NOMO-1 treated with DMSO at 0.1 percent for 48 hours (cell line): ENCODE measurements around the gene HMCN2.

Source experiments
- DNase-seq: peaks from one replicate; lab custom pipeline; 2025; ENCODE audit not compliant: unreplicated experiment; lab: John Stamatoyannopoulos, UW

HMCN2 gene

DNA sequence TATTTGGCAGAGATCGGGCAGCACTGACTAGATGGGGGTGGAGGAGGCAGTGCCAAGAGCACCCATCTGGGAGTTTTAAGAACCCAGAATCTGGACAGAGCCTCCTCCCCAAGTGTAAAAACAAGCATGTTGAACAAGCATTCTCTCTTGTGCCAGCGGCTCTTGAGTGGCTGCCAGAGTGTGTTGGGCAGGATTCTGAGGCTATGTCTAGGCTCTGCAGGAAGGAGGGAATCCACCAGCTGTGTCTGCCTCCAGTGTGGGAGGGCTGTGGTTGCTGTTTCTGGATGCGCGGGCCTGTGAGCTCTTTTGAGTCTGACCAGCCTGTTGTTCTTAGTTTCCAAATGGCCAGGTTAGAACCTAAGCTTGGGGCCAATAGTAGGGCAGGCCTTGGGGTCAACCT is 39.8 kb downstream of the HMCN2 start:
- no peak for DNase-seq

DNA sequence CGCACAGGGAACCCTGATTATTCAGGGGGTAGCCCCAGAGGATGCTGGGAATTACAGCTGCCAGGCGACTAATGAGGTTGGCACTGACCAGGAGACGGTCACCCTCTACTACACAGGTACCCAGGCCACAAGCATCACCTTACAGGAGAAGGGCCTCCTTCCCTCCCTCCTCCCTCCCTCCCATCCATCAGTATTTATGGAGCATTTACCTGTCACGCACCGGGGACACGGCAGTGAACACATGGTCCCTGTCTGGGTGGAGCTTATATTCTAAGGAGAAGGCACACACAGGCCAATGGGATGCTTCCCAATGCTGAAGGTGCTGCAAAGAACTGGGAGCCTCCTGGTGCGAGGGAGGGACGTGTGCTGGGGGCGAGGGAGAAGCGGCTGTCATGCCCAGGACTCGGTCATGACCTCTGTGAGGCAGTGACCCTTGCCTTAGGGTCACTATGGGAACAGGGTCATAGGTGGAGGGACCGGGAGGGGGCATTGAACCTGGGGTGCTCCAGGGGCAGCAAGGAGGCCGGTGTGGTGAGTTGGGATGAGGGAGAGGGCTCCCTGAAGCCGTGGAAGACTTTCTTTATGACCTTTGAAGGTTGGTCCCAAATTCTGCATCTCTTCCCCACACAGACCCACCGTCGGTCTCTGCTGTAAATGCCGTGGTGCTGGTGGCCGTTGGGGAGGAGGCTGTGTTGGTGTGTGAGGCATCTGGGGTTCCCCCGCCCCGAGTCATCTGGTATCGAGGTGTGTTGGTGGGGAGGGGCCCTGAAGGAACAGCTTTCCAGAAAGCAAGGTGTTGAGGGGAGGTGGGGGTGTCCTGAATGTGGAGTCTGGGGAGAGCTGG is 41.5 kb downstream of the HMCN2 start:
- DNase-seq, result no peak

DNA sequence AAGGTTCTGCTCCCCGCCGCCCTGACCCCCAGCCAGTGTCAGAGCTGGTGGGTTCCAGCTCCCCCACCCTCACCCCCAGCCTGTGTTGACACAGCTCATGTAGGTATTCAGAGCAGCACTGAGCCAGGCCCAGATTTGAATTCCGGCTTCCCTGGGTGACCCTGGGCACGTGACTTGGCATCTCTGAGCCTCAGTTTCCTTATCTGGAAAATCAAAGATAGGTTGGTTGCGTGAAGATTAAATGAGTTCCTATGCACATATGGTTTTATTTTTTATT is 42.0 kb downstream of the HMCN2 start:
- DNase-seq, result no peak

DNA sequence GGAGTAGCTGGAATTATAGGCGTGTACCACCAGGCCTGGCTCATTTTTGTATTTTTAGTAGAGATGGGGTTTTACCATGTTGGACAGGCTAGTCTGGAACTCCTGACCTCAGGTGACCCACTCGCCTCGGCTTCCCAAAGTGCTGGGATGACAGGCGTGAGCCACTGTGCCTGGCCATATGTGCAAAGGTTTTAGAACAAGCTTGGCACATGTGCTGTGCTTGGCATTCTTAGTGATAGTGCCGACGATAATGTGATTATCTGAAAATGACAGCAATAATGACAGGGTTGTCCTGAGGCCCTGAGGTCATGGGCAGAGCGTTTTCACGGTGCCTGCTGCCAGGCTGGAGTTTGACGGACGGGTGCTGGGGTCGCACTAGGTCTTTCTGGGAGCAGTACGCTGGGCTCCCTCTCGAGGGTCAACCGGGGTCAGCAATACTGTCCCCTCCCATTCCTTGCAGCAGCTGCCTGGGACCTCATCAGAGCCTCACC is 42.6 kb downstream of the HMCN2 start:
- DNase-seq, result no peak

DNA sequence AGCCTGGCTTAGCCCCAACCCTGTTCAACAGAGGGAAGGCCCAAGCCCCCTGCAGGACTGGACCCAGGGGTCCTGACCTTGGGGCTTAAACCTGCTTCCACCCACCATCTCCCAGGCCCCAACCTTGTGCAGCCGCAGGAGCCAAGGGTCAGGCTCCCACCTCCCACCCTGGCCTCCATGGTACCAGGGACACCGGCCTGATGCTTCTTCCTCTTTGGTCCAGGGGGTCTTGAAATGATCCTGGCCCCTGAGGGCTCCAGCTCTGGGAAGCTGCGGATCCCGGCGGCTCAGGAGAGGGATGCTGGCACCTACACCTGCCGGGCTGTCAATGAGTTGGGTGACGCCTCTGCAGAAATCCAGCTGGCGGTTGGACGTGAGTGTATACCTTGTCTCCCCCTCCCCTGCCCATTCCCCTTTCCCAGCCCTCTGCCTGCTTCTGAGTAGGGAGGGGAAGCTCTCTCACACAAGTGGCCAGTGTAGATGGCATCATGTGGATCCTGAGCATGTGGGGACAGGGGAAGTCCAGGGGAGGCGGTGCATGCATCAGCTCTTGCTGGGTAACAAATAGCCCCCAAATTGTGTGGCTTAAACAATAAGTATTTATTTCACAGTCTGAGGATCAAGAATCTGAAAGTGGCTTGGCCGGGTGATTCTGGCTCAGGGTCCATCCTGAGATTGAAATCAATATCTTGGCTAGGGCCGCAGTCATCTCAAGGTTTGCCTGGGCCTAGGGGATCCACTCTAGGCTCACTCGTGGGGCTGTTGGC is 44.3 kb downstream of the HMCN2 start:
- DNase-seq, result no peak

DNA sequence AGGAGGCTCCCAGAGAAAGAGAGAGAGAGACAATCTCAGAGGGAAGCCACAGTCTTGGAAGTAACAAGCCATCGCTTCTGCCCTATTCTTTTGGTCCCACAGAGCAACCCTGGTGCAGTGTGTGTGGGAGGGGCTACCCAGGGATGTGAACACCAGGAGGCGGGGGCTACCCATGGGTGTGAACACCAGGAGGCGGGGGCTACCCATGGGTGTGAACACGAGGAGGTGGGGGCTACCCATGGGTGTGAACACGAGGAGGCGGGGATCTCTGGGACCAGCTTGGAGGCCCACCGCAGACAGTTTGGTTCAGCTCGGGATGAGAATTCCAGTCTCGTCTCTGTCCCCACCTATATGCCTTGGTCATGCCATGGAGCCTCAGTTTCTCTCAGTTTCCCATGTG is 44.9 kb downstream of the HMCN2 start:
- no peak for DNase-seq

DNA sequence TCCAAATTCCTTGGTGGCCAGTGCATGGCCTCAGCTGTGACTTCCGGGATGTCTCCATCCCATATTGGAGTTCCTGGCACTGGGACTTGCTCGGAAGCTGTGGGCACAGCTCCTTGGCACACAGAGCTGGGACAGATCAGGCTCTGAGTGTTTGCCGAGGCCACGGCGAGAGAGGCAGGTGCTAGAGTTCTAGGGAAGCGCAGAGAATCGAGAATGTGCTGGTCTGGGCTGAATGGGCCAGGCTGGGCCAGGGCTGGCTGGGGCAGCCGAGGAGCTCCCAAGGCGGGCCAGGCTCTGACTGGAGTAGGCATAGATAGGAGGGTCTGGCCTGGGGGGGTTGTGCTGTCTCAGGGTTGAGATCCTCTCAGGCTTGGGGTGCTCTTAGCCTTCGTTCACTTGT is 45.4 kb downstream of the HMCN2 start:
- DNase-seq, result no peak

DNA sequence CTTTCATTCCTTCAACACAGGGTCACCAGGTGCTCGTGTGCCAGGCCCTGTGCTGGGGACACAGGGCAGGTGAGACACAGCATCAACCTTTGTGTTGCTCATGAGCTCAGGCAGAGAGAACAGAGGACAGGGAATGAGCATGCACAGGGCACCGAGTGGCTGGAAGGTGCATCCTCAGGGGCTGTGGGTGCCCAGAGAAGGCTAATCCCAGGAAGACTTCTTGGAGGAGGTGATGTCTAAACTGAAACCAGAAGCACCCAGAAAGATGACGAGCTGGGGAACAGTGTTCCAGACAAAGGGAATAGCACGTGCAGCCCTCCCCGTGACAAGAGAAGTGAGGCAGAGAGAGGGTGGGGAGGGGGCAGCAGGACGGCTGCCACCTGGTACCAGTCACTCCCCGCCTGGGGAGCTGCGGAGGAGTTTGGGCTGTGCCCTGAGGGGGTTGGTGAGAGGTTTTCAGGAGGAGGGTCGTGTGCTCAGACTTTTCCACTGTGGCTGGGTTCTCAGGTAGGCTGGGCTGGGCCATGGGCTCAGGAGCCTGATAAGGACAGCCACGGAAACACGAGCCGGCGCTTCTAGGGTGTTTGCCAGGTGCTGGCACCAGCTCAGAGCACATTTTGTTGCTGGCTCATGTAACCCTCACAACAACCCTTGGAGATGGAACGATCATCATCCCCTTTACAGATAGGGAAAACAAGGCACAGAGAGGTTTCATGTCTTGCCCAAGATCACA is 46.0 kb downstream of the HMCN2 start:
- no peak for DNase-seq

DNA sequence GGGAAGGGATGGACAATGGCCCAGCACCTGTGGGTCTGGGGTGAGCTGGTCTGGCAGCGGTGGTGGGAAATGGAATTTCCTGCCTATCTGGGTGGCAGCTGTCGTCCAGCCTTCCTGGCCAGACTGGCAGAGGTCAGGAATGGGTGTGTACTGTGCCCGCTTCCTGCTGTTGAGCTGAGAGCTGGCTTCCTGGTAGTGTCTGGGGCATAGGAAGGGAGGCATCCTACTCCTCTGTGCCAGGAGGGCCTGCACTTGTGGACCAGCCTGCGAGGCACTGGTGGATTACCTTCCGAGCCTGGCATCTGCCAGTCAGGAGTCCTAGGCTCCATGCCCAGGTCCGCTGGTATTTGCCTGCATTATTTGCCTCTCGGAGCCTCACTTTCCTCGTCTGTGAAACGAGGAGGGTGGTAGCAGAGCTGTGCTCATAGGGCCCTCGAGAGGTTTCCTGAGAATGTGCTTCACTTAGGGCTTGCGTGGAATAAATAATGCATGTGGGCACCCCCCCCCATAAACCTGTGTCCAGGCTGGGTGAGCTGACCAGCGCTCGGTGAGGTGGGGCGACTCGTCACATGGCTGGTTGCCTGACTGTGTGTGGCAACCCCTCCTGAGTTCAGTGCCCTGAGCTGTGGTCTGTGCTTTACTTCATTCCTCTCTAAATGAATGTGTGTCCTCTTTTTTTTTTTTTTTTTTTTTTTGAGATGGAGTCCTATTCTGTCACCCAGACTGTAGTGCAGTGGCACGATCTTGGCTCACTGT is 47.7 kb downstream of the HMCN2 start:
- DNase-seq, result no peak

DNA sequence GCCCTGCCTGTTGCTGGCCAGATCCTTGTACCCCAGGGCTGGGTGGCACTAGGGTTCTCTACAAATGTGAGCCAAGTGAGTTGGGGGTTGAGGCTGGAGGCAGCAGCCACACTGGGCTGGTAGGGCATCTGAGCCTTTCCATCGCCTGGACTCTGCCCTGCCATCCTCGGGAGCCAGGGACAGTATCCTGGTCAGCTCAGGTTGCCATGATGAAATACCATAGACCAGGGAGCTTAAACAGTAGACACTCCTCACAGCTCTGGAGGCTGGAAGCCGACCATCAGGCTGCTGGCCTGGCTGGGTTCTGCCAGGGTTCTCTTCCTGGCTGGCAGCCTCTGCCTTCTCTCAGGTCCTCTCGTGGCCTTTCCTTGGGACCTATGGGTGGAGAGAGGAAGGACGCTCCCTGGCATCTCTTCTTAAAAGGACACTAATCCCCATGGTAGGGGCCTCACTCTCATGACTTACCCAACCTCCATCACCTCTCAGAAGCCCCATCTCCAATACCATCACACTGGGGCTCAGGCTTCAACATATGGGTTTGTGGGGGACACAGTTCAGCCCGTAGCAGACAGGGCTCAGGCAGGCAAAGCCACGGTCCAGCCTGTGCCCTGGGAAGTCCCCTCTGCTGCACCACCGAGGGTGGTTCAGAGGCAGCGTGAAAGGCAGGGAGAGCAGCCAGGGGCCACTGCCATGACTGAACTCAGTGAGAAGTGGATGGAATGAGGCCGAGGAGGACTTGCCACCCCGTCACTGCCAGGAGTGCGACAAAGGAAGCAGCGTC is 50.1 kb downstream of the HMCN2 start:
- no peak for DNase-seq

DNA sequence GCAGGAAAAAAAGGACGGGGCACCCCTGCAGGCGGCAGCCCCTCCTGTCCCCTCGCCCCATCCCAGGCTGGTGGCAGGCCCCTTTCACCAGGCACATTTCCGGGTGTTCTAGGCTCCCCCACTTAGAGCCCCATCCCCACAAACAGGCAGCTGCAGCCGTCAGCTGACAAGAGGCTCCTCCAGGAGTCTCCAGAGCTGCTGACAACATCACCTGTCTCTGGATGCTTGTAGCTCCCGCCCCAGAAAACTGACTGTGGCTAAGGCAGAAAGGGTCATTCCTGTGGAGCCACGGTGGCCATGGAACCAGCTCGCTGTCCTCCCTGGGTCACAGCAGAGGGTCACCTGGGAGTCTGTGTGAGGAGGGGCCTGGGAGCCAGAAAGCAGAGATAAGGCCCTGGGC is 50.9 kb downstream of the HMCN2 start:
- no peak for DNase-seq

DNA sequence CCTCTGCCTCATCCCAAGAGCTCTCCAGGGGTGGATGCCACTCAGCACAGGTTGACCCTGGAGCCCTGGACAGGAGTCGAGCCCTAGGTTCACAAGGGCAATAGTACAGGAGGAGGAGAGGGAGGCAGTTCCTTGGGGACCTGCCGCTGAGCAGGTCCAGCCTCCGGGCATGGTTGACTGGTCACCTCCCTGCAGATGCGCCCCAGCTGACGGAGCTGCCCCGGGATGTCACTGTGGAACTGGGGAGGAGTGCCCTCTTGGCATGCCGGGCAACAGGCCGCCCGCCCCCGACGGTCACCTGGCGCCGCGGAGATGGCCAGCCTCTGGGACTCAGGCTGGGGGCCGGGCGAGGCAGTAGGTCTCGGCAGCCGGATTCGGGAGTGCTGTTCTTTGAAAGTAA is 53.7 kb downstream of the HMCN2 start:
- no peak for DNase-seq

DNA sequence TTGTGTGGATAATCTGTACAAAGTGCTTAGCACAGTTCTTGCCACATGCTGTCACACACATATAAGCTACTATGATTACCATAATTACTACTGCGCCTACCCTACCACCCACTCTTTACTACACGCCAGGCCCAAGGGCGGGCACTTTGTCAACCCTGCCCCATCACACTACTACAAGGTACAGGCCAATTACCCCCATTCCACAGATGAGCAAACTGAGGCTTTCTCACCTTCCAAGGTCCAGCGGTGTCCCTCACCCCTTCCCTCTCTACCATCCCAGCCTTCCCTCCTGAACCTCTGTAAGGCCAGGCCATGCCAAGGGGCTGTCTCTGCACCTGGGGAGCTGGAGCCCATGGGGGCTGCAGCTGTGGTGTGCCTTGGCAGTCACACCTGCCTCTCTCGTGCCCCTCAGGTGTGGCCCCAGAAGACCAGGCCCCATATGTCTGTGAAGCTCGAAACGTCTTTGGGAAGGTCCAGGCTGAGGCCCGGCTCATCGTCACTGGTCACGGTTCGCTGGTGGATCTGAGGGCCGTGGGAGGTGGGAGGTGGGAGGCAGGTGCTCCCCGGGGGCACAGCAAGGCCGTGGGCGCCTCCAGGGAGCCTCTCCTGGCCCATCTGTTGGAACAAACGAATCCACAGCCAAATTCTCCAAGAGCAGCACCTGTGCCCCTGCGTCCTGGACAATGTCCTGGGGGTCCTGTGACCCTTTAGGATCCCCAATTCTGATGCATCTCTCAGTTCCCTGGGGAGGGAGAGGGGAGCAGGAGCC is 54.6 kb downstream of the HMCN2 start:
- no peak for DNase-seq

DNA sequence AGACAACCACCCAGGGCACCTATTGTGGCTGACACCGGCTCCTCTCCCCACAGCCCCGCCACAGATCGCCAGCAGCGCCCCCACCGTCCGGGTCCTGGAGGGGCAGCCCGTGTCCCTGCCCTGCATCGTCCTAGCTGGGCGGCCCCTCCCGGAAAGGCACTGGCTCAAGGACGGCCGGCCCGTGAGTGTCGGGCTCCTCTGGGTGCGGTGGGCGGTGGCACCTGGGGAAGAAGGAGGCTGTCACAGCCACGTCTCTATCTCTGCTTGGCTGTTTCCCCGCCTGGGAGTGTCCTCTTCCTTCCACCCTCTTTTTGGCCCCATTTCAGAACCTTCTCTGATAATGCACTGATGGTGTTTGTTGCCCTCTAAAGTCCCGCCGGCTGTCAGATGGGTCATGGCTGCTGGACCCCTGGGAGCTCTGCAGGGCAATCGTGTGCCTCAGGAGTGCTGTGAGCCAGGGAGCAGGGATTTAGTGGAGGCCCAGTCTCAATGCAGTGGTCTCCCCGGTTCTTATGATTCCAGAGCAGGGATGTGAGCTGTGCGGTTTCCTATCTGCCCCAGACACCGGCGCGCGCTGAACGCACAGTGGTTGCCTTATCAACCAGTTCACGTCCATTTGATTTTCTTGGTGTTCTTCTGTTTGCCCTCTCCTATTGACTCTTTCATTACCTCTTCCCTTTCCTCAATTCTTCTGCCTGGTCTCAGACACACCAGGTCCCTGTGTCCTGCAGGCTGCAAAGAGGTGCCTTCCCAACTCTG is 55.3 kb downstream of the HMCN2 start:
- no peak for DNase-seq

DNA sequence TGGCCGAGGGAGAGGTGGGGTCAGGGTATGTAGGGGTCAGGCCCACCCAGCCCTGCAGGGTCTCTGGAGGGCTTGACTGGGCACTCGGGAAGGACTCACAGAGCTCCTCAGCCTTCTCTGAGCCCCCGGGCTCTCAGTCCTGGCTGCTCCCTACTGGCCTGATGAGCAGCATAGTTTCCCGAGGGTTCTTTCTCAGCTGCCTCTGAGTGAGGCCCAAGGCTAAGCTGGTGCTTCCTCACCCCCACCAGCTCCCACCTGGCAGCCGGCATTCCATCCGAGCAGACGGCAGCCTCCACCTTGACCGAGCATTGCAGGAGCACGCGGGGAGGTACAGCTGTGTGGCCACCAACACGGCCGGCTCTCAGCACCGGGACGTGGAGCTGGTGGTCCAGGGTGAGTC is 56.0 kb downstream of the HMCN2 start:
- DNase-seq, result no peak

DNA sequence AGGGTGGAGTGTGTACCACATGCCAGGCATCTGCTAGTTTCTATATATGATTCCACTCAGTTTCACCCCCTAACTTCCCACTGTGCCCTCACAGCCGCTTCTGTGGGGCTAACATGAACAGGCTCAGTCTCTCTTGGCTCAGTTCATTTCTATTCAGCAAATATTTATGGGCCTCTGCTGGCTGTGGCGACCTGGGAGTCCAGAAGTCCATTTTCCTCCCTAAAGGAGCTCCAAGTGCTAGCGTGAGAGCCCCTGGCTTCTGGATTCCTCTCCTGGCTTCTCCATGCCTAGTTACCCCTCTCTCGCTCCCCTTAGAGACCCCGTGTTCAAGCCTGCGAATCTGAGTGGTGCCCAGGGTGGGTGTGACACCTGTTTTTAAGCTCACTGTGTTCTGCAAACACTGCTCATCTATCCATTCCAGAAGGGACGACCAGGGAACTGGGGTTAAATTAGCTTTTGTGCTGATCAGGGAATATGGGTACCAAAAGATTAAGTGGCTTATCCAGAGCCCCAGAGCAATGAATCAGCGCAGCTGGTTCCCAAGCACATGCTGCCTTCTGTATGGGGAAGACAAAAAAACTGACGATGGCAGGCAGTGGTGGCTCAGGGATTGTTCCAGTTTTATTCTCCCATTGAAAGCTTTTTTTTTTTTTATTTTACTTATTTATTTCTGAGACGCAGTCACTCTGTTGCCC is 57.6 kb downstream of the HMCN2 start:
- no peak for DNase-seq

DNA sequence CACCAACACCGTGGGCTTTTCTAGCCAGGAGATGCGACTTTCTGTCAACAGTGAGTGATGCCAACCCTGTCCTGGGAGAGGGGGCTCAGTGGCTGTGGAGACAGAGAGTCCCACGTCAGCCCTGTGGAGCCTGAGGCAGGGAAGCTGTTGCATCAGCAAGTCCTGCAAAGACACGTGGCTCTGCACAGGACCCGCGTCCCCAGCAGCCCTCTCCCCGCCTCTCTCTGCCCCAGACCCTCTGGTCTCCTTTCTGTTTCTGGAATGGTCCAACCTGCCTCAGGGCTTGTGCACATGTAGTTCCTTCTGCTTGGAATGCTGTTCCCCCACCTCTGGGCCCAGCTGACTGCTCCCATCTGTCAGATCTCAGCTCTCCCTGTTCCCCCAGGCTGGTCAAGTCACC is 60.4 kb downstream of the HMCN2 start:
- DNase-seq, result no peak

DNA sequence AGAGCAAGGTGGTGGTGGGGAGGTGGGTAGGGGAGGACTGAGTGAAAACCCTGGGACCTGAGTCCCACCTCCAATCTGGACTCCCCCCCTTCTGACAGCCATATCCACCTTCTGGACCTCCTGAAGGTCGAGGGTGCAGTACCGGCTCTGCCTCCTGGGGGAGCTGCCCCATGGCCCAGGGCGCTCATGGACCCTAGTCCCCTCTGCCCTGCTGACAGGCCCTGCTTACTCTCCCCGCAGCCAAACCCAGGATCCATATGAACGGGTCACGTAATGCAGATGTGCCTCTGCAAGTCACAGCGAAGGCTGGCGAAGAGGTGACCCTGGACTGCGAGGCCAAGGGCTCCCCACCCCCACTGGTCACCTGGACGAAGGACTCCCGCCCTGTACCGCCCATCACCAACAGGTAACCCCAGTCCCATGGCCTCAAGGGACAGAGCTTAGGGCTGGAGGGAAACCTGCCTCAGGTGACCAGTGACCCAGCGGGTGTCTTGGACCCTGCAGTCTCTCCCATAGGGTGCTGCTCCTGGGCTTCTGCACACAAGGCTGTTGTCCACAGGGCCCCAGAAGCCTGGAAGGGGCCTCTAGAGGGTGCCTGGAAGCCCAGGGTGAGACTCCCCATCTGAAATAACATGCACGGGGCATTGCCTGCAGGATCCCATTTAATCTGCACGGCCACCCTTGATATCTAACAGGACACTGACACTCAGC is 61.7 kb downstream of the HMCN2 start:
- DNase-seq, result no peak
